ENCODE results near the gene CFAP46.
A peak's percentile ranks its signal among the peaks of the same experiment; 100 is the strongest.
"Not testable (repeated sequence)": the region's sequence is repeated elsewhere in the genome, so short reads cannot be mapped to it uniquely, and the experiment has no call there.

The CFAP46 gene

DNA sequence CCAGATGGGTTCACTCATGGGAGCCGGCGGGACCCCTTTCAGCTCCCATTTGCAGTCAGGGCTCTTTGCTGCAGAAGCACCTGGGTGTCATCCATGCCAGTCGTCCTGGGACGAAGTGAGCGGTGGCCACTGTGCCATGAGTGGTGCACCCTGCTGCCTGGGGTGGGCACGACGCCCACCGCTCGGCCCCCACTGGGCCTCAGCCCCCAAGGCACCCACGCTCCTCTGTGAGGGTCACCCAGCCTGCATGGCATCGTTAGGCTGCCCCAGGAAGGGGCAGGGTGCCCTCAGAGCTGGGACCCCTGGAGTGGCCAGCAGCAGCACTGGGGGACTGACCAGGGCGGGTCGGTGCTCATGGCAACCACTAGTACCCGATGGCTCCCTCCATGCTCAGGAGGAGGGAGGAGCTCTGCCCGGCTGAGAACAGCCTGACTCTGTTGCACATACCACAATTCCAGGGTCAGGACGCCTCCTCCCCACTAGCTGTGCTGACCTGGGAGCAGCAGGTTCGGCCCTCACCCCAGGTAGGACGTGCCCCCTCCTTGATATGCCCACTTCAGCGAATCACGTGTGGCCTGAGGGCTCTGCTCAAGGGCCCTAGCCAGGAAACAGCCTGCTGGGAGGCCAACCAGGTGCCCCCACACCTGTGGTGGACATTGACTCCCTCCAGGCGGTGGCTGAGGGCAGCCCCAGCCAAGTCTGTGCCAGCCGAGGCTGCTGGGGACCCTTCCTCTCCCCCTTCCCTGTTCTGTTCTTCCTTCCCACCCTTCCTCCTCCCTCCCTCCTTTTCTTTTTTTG lies 28.5 kb upstream of the CFAP46 start:
- Histone ChIP-seq H3K36me3 (no peaks in the 10 kb centered on the region), H3K27me3 (peaks cover 0 to 56% of the 10 kb centered on the region in 2 donors), H3K4me1 (no peaks in the 10 kb centered on the region), H3K9me3 (peaks cover 0 to 12% (median 7%) of the 10 kb centered on the region in 3 donors), H3K4me3 (no peak overlapping the region), H3K27ac (no peak overlapping the region)
- peak; percentile 10 to 51 for DNase-seq
- intact Hi-C loops (cut with DNase I; ENCODE audit: low total_unique reads): no loop called here
- TF ChIP-seq, protein P1, sequence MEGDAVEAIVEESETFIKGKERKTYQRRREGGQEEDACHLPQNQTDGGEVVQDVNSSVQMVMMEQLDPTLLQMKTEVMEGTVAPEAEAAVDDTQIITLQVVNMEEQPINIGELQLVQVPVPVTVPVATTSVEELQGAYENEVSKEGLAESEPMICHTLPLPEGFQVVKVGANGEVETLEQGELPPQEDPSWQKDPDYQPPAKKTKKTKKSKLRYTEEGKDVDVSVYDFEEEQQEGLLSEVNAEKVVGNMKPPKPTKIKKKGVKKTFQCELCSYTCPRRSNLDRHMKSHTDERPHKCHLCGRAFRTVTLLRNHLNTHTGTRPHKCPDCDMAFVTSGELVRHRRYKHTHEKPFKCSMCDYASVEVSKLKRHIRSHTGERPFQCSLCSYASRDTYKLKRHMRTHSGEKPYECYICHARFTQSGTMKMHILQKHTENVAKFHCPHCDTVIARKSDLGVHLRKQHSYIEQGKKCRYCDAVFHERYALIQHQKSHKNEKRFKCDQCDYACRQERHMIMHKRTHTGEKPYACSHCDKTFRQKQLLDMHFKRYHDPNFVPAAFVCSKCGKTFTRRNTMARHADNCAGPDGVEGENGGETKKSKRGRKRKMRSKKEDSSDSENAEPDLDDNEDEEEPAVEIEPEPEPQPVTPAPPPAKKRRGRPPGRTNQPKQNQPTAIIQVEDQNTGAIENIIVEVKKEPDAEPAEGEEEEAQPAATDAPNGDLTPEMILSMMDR (IDR thresholded peaks at IDR 0.05): no peak

DNA sequence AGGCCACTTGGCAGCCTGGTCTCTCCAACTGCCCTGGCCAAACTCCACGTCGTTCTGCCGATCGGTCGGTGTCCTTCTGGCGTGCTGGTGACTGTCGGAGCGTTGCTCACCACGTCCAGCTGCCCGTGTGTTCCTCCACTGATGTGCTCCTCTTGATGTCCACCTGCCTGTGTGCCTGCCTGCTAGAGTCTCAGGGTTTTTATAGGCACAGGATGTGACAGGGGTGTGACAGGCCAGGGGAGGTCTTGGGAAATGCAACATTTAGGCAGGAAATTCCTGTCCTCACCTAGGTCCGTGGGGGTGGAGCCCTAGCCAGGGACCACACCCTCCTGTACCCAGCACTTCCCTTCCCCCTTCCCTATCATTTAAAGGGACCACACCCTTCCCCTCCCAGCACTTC lies 25.2 kb upstream of the CFAP46 start:
- intact Hi-C loops (cut with DNase I; ENCODE audit: low total_unique reads): no loop called here
- Histone ChIP-seq H3K4me3 (no peak overlapping the region), H3K36me3 (no peaks in the 10 kb centered on the region), H3K27me3 (peaks cover 0 to 25% of the 10 kb centered on the region in 2 donors), H3K9me3 (peaks cover 0 to 12% (median 7%) of the 10 kb centered on the region in 3 donors), H3K4me1 (no peaks in the 10 kb centered on the region), H3K27ac (no peak overlapping the region)
- TF ChIP-seq, protein P1 (IDR thresholded peaks at IDR 0.05): no peak
- peak in 1 of 2 donors; percentile 16 for DNase-seq

- H3K9me3 ChIP-seq: peaks cover 0 to 5% (median 3%) of the 10 kb centered on the region in 3 donors
- no peaks in the 10 kb centered on the region for H3K36me3 ChIP-seq
- H3K27ac ChIP-seq: no peak overlapping the region
- peaks cover 0 to 11% of the 10 kb centered on the region in 2 donors for H3K27me3 ChIP-seq
- DNase-seq: peak in 1 of 2 donors; percentile 13
- intact Hi-C loops (cut with DNase I; ENCODE audit: low total_unique reads): no loop called here
- TF ChIP-seq, protein P1 (IDR thresholded peaks at IDR 0.05): no peak
- H3K4me3 ChIP-seq: peak overlapping the region in 1 of 2 donors; percentile 6
- peaks cover 0 to 5% (median 2%) of the 10 kb centered on the region in 4 donors for H3K4me1 ChIP-seq
These were observed 23.2 kb upstream of the CFAP46 start for GRCh38 chr10:132965411-132966057.

GRCh38 chr10:132964707-132965410 lies 22.5 kb upstream of the CFAP46 start:
- H3K36me3 ChIP-seq; intact Hi-C loops (cut with DNase I; ENCODE audit: low total_unique reads); H3K4me1 ChIP-seq; H3K9me3 ChIP-seq; H3K27ac ChIP-seq: not testable (repeated sequence)
- H3K27me3 ChIP-seq: peaks cover 0 to 16% of the 10 kb centered on the region in 2 donors
- DNase-seq: peak; percentile 14 to 53
- H3K4me3 ChIP-seq: peak overlapping the region in 1 of 2 donors; percentile 6

- TF ChIP-seq, protein P1 (IDR thresholded peaks at IDR 0.05): no peak
- Histone ChIP-seq H3K36me3 (no peaks in the 10 kb centered on the region), H3K27me3 (peaks cover 0 to 20% of the 10 kb centered on the region in 2 donors), H3K4me1 (peaks cover 0 to 5% (median 2%) of the 10 kb centered on the region in 4 donors), H3K9me3 (peaks cover 0 to under 1% (median 0%) of the 10 kb centered on the region in 3 donors), H3K27ac (no peak overlapping the region), H3K4me3 (no peak overlapping the region)
- peak in 1 of 2 donors; percentile 10 for DNase-seq
- intact Hi-C loops (cut with DNase I; ENCODE audit: low total_unique reads): no loop called here
These were observed 21.9 kb upstream of the CFAP46 start for GRCh38 chr10:132964231-132964630.

All from tibial artery (tissue), 4 donors.